GM12891 (cell line): ENCODE results near the gene CSNK1E.

ENCODE experiments used
- DNase-seq: peaks from one replicate; pipeline ENCODE4 v3.0.0; 2011; ENCODE audit warnings: low spot score; ENCODE audit not compliant: insufficient read length
- FAIRE-seq: peaks from 2 replicates; lab custom pipeline; 2011; peaks lifted over from hg19 to GRCh38; lab: Jason Lieb, UNC
- PAX5 ChIP-seq: IDR thresholded peaks from 2 replicates; pipeline ENCODE4 v1.6.1; 2011; ENCODE audit warnings: low read length, moderate library complexity, mild to moderate bottlenecking; ENCODE audit not compliant: insufficient read depth, severe bottlenecking
- POLR2A ChIP-seq: IDR thresholded peaks from 2 replicates; pipeline ENCODE4 v1.6.1; 2011; ENCODE audit warnings: low read depth, low read length, control low read depth
- POLR2AphosphoS5 ChIP-seq: IDR thresholded peaks from 2 replicates; pipeline ENCODE4 v1.6.1; 2011; ENCODE audit warnings: low read depth, low read length, control low read depth
- POU2F2 ChIP-seq: IDR thresholded peaks from 2 replicates; pipeline ENCODE4 v1.6.1; 2011; ENCODE audit warnings: low read depth, mild to moderate bottlenecking, control low read depth, low read length, moderate library complexity
- SPI1 ChIP-seq: IDR thresholded peaks from 2 replicates; pipeline ENCODE4 v1.6.1; 2011; ENCODE audit warnings: low read depth, low read length, control low read depth
- TAF1 ChIP-seq: IDR thresholded peaks from 2 replicates; pipeline ENCODE4 v1.6.1; 2011; ENCODE audit warnings: low read depth, low read length, control low read depth

The CSNK1E gene

DNA sequence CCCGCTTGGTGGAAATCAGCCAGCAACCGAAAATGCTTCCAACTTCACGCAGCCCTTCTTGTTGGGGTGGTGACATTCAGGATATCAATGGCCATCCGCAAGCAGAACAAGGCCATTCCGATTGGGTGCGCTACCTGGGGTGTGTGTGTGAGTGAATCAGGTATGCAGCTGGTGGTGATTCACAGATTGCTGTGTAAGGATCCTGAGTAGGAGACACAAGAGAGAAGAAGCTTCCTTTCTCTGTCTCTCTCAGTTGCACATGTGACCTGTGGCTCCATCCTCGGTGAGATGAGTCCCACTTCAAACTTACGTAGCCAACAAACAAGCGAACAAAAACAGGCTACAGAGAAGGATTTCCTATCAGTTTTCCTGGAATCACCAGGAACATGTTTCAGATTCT lies 34.8 kb downstream of the CSNK1E start:
- FAIRE-seq: no peak
- no peak for TF ChIP-seq TAF1
- no peak for TF ChIP-seq POLR2AphosphoS5
- TF ChIP-seq POLR2A: no peak

GRCh38 chr22:38276166-38276565 lies 41.1 kb downstream of the CSNK1E start:
- TF ChIP-seq TAF1 (no peak), SPI1 (peak; percentile 34; the same call in 1 of the 2 replicates), POU2F2 (no peak)
- DNase-seq: no peak
- no peak for FAIRE-seq

More for the DNA sequence above, 34.8 kb downstream of the CSNK1E start:
- no peak for DNase-seq

GRCh38 chr22:38273135-38273826 lies 44.0 kb downstream of the CSNK1E start:
- no peak for TF ChIP-seq PAX5
- no peak for TF ChIP-seq POLR2A
- TF ChIP-seq POLR2AphosphoS5: no peak
- TF ChIP-seq SPI1: no peak
- TF ChIP-seq TAF1: no peak
- TF ChIP-seq POU2F2: no peak
- DNase-seq: no peak
- FAIRE-seq: no peak

DNA sequence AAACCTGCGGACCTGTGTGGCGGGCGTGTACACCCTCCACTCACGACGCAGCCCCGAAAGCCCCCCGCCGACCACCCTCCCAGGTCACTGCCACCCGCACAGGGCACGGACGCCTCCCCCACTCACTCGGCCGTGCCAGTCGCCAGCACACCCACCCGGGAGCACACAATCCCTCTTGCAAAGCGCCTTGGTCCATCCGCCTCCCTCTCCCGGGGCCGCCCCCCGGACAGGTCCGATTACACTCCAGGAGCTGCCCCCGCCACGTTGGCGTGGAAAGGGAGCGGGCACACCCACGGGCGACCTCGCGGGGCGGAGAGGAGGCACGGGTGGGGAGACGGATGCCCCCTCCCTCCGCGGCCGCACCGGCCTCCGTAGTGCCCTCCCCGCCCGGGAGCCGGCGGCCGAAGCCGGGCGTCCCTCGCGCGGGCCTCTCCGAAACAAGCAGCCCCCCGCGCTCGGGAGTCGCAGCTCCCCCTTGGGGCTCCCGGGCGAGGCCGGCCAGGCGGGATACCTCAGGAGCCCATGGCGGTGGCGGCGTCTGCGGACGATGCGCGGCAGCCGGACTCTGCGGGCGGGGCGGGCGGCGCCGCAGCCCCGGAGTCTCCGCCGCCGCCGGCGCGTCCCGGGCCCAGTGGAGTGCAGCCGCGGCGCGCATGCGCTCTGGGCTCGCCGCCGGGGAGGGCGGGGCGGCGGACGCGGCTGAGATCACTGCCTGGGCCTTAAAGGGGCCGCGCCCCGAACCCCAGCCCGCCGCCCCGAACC lies 44.7 kb downstream of the CSNK1E start, which contains the start of gene TMEM184B:
Gene TMEM184B, minus strand, starts transcription at position 638 of the 762 bp plus-strand sequence. CDS start 25,049 bp downstream, outside the sequence.
- DNase-seq (peak; percentile 98), FAIRE-seq (peak; percentile 97)
- TF ChIP-seq PAX5 (no peak), TAF1 (no peak), POLR2AphosphoS5 (no peak), POLR2A (no peak), POU2F2 (no peak), SPI1 (no peak)

DNA sequence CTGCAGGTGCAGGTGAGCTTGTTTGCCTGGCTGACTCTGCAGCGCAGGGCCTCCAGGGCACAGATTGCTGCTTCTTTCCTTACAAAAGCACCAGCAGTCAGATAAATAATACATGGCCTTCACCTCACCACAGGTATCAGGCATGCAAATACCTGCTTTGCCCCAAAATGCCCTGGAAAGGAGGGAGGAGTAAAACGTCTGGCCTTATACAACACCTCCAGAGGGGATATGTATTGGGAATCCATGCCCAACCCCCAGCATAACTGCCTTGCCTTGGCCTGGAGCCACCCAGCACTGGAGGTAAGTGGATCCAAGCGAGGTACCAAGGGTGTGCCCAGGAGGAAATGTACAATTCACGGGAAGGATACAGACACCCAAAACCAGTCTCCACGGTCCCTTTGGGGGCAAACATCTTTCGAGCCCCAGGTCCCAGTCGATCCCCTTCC lies 45.3 kb downstream of the CSNK1E start:
- FAIRE-seq: peak; percentile 13
- DNase-seq: no peak
- TF ChIP-seq TAF1: no peak
- TF ChIP-seq POLR2AphosphoS5: no peak
- no peak for TF ChIP-seq POU2F2
- no peak for TF ChIP-seq PAX5
- TF ChIP-seq POLR2A: no peak
- TF ChIP-seq SPI1: no peak

- DNase-seq: no peak
- no peak for FAIRE-seq
- TF ChIP-seq POLR2AphosphoS5 (no peak), TAF1 (no peak), SPI1 (no peak), POU2F2 (no peak), POLR2A (no peak), PAX5 (no peak)
These were observed 46.1 kb downstream of the CSNK1E start for GRCh38 chr22:38271101-38271500.

DNA sequence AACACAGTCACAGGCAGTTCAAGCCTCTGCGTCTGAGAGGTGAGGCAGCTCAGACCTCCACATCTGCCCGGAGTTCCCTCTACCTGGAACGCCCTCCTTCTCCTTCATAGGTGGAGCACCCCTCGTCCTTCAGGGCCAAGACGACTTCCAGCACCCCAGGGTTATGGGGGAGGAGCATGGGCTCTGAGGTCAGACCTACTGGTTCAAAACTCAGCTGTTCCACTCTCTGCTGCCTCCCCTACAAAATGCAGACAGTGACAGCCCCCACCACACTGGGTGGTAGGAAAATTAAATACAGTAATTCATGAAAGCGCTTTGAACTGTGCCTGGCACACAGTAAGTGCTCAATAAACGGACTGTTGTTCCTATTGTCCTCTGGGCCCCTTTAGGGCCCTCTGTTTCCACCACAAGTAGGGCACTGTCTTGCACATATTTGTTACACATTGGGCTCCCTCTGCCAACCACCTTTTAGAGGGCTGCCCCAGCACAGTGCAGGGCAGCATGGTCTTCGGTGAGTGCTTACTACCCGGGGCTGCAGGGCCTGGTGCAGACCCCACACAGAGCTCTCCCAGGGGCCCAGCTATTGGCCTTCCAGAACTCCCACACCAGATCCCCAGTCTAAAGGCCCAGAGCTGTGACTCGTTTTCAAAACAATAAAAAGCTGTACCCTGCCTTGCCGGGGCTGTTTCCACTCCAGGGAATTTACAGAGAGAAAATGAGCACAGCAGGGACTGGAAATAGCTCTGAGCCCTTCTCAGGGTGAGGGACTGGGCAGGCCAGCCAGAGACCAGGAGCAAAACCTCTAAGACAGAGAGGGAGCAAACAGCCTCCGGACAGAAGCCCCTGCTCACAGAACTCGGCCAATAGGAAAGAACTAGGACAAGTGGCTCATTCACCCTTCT lies 46.9 kb downstream of the CSNK1E start:
- FAIRE-seq: no peak
- TF ChIP-seq TAF1 (no peak), POLR2A (no peak), PAX5 (no peak)
- no peak for DNase-seq

- no peak for TF ChIP-seq PAX5
- no peak for TF ChIP-seq POLR2A
- TF ChIP-seq POU2F2: no peak
- no peak for TF ChIP-seq POLR2AphosphoS5
- no peak for TF ChIP-seq SPI1
- no peak for TF ChIP-seq TAF1
- FAIRE-seq (no peak), DNase-seq (no peak)
These were observed 47.8 kb downstream of the CSNK1E start for GRCh38 chr22:38269466-38269865.

DNA sequence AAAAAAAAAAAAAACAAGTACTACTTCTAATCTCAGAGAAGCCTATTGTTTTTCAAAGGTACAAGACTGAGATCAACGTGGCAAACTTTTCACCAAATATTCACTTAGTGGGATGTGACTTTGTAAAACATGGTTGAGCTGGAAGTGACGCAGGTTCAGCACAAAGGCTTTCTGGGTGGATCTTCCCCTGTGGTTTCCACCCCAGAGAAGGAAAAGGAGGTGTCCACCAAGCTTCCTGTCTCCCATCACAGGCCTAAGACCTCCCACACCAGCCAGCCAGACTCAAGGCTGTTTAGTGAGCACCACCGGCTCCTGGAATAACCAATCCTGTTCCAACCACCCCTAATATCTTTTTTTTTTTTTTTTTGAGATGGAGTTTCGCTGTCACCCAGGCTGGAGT lies 50.1 kb downstream of the CSNK1E start:
- no peak for DNase-seq
- no peak for FAIRE-seq
- TF ChIP-seq TAF1 (no peak), POLR2AphosphoS5 (no peak)
